NB4 (cell line): ENCODE measurements around the gene SNRPB2.

Experiments
- POLR2A ChIP-seq: IDR thresholded peaks from 2 replicates; pipeline ENCODE4 v1.6.1; 2011; ENCODE audit warnings: mild to moderate bottlenecking; ENCODE audit not compliant: insufficient read length; ENCODE audit errors: extremely low read depth
- TF ChIP-seq, protein P1 (sequence below): IDR thresholded peaks from one replicate; pipeline ENCODE4 v1.5.1; 2012; ENCODE audit warnings: low read depth, low read length

DNA sequence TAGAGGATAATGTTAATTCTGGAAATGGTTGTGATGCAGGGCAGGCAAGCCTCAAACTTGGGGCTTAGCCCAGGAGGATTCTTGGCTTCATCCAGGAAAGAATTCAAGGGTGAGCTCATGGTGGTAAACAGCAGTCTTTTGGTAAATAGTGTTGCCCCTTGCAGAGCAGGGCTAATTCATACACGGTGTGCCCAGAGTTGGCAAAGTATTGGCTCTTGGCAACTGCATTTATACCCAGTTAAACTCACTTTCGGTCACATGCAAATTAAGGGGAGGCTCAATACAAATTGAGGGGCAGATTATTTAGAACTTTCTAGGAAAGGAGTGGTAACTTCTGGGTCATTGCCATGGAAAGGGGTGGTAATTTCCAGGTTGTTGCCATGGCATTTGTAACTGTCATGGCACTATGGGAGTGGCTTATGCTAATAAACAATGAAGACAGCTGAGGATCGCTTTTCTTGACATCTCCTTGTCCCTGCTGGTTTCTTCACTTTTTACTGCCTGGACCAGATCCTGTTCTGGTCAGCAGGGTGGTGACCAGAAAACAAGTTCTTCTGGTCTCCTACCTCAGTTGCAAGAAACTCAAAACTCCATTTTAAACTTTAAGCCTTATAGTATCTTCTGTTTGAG is 14.5 kb downstream of the SNRPB2 start:
- TF ChIP-seq, protein P1, sequence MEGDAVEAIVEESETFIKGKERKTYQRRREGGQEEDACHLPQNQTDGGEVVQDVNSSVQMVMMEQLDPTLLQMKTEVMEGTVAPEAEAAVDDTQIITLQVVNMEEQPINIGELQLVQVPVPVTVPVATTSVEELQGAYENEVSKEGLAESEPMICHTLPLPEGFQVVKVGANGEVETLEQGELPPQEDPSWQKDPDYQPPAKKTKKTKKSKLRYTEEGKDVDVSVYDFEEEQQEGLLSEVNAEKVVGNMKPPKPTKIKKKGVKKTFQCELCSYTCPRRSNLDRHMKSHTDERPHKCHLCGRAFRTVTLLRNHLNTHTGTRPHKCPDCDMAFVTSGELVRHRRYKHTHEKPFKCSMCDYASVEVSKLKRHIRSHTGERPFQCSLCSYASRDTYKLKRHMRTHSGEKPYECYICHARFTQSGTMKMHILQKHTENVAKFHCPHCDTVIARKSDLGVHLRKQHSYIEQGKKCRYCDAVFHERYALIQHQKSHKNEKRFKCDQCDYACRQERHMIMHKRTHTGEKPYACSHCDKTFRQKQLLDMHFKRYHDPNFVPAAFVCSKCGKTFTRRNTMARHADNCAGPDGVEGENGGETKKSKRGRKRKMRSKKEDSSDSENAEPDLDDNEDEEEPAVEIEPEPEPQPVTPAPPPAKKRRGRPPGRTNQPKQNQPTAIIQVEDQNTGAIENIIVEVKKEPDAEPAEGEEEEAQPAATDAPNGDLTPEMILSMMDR, result no peak
- no peak for TF ChIP-seq POLR2A
